HEK293 (cell line): ENCODE results near the gene SAP30L.

Experiments
- CTCF ChIA-PET: fragments of 350-600 bp; formaldehyde crosslinking; extraction: SDS; loops from one replicate; lab custom pipeline; 2021; ENCODE audit warnings: antibody characterized with exemption; lab: Yijun Ruan, JAX
- POLR2A ChIA-PET: fragments of 300-600 bp; formaldehyde crosslinking; extraction: SDS; loops from one replicate; lab custom pipeline; 2020; ENCODE audit warnings: antibody characterized with exemption, inconsistent platforms; lab: Yijun Ruan, JAX
- H3K27ac ChIP-seq: fragments of 200-500 bp; sonication (Bioruptor generic); 2 replicates; pipeline ENCODE4 v1.5.1; 2014; ENCODE audit warnings: low read depth, low read length, control low read depth, inconsistent platforms; ENCODE audit errors: extremely low read depth
- H3K36me3 ChIP-seq, 2 experiments: fragments of 200-500 bp in 1 of 2; sonication (Bioruptor generic) in 1 of 2; 1 replicate in 1 of 2; 2 replicates in 1 of 2; pipeline ENCODE4 v1.5.1; 2014 to 2017; ENCODE audit warnings: inconsistent platforms in 2 of 2, low read length in 2 of 2; ENCODE audit not compliant: control insufficient read depth in 2 of 2, insufficient read depth in 1 of 2
- H3K4me1 ChIP-seq: fragments of 200-500 bp; sonication (Bioruptor generic); 2 replicates; pipeline ENCODE4 v1.5.1; 2014; ENCODE audit warnings: mild to moderate bottlenecking, low read length, inconsistent platforms; ENCODE audit not compliant: control insufficient read depth, insufficient read depth
- H3K4me3 ChIP-seq: 2 replicates; pipeline ENCODE4 v1.5.1; 2011; ENCODE audit warnings: low read depth, mild to moderate bottlenecking, control low read depth, low read length, moderate library complexity
- H3K9me3 ChIP-seq: fragments of 200-500 bp; sonication (Bioruptor generic); 2 replicates; pipeline ENCODE4 v1.5.1; 2014; ENCODE audit warnings: low read depth, low read length, inconsistent platforms; ENCODE audit not compliant: control insufficient read depth, insufficient read depth
- GFI1B ChIP-seq: fragments of 450-650 bp; formaldehyde crosslinking; IDR thresholded peaks from 2 replicates; pipeline ENCODE4 v1.5.1; 2016; ENCODE audit warnings: missing biosample characterization, missing genetic modification characterization
- GLIS1 ChIP-seq: fragments of 450-650 bp; formaldehyde crosslinking; IDR thresholded peaks from 2 replicates; pipeline ENCODE4 v1.5.1; 2016; ENCODE audit warnings: missing biosample characterization, missing genetic modification characterization
- HOXA7 ChIP-seq: sonication (generic); formaldehyde crosslinking; IDR thresholded peaks from 2 replicates; pipeline ENCODE4 v1.8.1; 2022; ENCODE audit warnings: missing genetic modification reagents, borderline replicate concordance
- WT1 ChIP-seq: fragments of 450-650 bp; formaldehyde crosslinking; IDR thresholded peaks from 2 replicates; pipeline ENCODE4 v1.5.1; 2016; ENCODE audit warnings: missing biosample characterization, missing genetic modification characterization
- ZIC2 ChIP-seq: fragments of 450-650 bp; formaldehyde crosslinking; IDR thresholded peaks from 2 replicates; pipeline ENCODE4 v1.5.1; 2016; ENCODE audit warnings: missing biosample characterization, missing genetic modification characterization
- ZNF138 ChIP-seq: fragments of 450-650 bp; formaldehyde crosslinking; IDR thresholded peaks from 2 replicates; pipeline ENCODE4 v1.5.1; 2016; ENCODE audit warnings: missing biosample characterization, missing genetic modification characterization, borderline replicate concordance
- ZNF146 ChIP-seq: fragments of 450-650 bp; formaldehyde crosslinking; IDR thresholded peaks from 2 replicates; pipeline ENCODE4 v1.5.1; 2016; ENCODE audit warnings: missing biosample characterization, missing genetic modification characterization
- ZNF157 ChIP-seq: fragments of 450-650 bp; formaldehyde crosslinking; IDR thresholded peaks from 2 replicates; pipeline ENCODE4 v1.5.1; 2016; ENCODE audit warnings: missing biosample characterization, missing genetic modification characterization
- ZNF175 ChIP-seq: fragments of 450-650 bp; formaldehyde crosslinking; IDR thresholded peaks from 2 replicates; pipeline ENCODE4 v1.5.1; 2016; ENCODE audit warnings: missing biosample characterization, missing genetic modification characterization
- ZNF239 ChIP-seq: fragments of 450-650 bp; formaldehyde crosslinking; IDR thresholded peaks from 2 replicates; pipeline ENCODE4 v1.5.1; 2016; ENCODE audit warnings: missing biosample characterization, missing genetic modification characterization
- ZNF335 ChIP-seq: fragments of 450-650 bp; formaldehyde crosslinking; conservative IDR thresholded peaks from 2 replicates; pipeline ENCODE4 v1.5.1; 2016; ENCODE audit warnings: missing biosample characterization, missing genetic modification characterization
- ZNF404 ChIP-seq: fragments of 450-650 bp; formaldehyde crosslinking; IDR thresholded peaks from 2 replicates; pipeline ENCODE4 v1.5.1; 2017; ENCODE audit warnings: missing biosample characterization, missing genetic modification characterization
- ZNF626 ChIP-seq: fragments of 450-650 bp; sonication (Bioruptor Pico); formaldehyde crosslinking; IDR thresholded peaks from 2 replicates; pipeline ENCODE4 v1.5.1; 2018; ENCODE audit warnings: missing biosample characterization, missing genetic modification characterization, inconsistent platforms
- ZXDB ChIP-seq: fragments of 450-650 bp; formaldehyde crosslinking; IDR thresholded peaks from 2 replicates; pipeline ENCODE4 v1.5.1; 2016; ENCODE audit warnings: missing biosample characterization, missing genetic modification characterization
- TF ChIP-seq, protein P1 (sequence below): fragments of 450-650 bp; formaldehyde crosslinking; IDR thresholded peaks from 2 replicates; pipeline ENCODE4 v1.5.1; 2016; ENCODE audit warnings: missing biosample characterization, missing genetic modification characterization, borderline replicate concordance
- TF ChIP-seq, protein P2 (sequence below): fragments of 450-650 bp; formaldehyde crosslinking; IDR thresholded peaks from 2 replicates; pipeline ENCODE4 v1.5.1; 2016; ENCODE audit warnings: missing biosample characterization, missing genetic modification characterization
- TF ChIP-seq, protein P3 (sequence below): fragments of 450-650 bp; formaldehyde crosslinking; IDR thresholded peaks from 2 replicates; pipeline ENCODE4 v1.5.1; 2016; ENCODE audit warnings: missing biosample characterization, missing genetic modification characterization, borderline replicate concordance
- TF ChIP-seq, protein P4 (sequence below): fragments of 450-650 bp; formaldehyde crosslinking; IDR thresholded peaks from 2 replicates; pipeline ENCODE4 v1.5.1; 2016; ENCODE audit warnings: missing biosample characterization, missing genetic modification characterization
- TF ChIP-seq, protein P5 (sequence below): fragments of 450-650 bp; formaldehyde crosslinking; IDR thresholded peaks from 2 replicates; pipeline ENCODE4 v1.5.1; 2016; ENCODE audit warnings: missing biosample characterization, missing genetic modification characterization

The SAP30L gene

DNA sequence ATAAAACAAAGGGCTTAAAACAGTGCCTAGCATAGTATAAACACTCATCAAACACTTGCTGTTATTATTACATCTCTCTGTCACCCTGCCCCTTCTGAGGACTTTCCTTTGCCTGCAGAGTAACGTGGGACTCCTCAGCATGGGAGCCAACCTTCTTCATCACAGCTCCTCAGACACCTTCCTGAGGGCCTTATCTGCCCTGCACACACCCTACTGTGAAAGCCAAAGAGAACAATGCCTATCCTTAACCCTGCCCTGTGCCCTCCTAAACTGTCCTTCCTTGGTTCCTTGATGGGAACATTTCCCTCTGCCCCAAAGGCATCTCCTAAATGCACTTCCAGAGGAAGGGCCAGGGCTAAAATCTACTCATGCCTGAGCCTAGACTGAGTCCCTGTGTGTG is 52.8 kb downstream of the SAP30L start:
- CTCF ChIA-PET: interaction anchor here (1.5 kb wide), 1 partner anchor 22 kb away, joined by 3 read pairs; no protein-coding TSS in a partner anchor
- POLR2A ChIA-PET: no interaction called here
- Histone ChIP-seq H3K9me3 (no peaks in the 10 kb centered on the region), H3K27ac (no peak overlapping the region), H3K4me3 (no peak overlapping the region), H3K4me1 (no peaks in the 10 kb centered on the region), H3K36me3 (no peaks in the 10 kb centered on the region)
- TF ChIP-seq WT1 (tag by site-specific recombination): no peak
- TF ChIP-seq, protein P1, sequence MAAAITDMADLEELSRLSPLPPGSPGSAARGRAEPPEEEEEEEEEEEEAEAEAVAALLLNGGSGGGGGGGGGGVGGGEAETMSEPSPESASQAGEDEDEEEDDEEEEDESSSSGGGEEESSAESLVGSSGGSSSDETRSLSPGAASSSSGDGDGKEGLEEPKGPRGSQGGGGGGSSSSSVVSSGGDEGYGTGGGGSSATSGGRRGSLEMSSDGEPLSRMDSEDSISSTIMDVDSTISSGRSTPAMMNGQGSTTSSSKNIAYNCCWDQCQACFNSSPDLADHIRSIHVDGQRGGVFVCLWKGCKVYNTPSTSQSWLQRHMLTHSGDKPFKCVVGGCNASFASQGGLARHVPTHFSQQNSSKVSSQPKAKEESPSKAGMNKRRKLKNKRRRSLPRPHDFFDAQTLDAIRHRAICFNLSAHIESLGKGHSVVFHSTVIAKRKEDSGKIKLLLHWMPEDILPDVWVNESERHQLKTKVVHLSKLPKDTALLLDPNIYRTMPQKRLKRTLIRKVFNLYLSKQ (tag by site-specific recombination): no peak
- TF ChIP-seq ZNF138 (tag by site-specific recombination): no peak
- TF ChIP-seq, protein P2, sequence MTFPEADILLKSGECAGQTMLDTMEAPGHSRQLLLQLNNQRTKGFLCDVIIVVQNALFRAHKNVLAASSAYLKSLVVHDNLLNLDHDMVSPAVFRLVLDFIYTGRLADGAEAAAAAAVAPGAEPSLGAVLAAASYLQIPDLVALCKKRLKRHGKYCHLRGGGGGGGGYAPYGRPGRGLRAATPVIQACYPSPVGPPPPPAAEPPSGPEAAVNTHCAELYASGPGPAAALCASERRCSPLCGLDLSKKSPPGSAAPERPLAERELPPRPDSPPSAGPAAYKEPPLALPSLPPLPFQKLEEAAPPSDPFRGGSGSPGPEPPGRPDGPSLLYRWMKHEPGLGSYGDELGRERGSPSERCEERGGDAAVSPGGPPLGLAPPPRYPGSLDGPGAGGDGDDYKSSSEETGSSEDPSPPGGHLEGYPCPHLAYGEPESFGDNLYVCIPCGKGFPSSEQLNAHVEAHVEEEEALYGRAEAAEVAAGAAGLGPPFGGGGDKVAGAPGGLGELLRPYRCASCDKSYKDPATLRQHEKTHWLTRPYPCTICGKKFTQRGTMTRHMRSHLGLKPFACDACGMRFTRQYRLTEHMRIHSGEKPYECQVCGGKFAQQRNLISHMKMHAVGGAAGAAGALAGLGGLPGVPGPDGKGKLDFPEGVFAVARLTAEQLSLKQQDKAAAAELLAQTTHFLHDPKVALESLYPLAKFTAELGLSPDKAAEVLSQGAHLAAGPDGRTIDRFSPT (tag by site-specific recombination): no peak
- TF ChIP-seq, protein P3, sequence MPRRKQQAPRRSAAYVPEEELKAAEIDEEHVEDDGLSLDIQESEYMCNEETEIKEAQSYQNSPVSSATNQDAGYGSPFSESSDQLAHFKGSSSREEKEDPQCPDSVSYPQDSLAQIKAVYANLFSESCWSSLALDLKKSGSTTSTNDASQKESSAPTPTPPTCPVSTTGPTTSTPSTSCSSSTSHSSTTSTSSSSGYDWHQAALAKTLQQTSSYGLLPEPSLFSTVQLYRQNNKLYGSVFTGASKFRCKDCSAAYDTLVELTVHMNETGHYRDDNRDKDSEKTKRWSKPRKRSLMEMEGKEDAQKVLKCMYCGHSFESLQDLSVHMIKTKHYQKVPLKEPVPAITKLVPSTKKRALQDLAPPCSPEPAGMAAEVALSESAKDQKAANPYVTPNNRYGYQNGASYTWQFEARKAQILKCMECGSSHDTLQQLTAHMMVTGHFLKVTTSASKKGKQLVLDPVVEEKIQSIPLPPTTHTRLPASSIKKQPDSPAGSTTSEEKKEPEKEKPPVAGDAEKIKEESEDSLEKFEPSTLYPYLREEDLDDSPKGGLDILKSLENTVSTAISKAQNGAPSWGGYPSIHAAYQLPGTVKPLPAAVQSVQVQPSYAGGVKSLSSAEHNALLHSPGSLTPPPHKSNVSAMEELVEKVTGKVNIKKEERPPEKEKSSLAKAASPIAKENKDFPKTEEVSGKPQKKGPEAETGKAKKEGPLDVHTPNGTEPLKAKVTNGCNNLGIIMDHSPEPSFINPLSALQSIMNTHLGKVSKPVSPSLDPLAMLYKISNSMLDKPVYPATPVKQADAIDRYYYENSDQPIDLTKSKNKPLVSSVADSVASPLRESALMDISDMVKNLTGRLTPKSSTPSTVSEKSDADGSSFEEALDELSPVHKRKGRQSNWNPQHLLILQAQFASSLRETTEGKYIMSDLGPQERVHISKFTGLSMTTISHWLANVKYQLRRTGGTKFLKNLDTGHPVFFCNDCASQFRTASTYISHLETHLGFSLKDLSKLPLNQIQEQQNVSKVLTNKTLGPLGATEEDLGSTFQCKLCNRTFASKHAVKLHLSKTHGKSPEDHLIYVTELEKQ: no peak
- peak; percentile 65 for TF ChIP-seq ZIC2 (tag by site-specific recombination)

DNA sequence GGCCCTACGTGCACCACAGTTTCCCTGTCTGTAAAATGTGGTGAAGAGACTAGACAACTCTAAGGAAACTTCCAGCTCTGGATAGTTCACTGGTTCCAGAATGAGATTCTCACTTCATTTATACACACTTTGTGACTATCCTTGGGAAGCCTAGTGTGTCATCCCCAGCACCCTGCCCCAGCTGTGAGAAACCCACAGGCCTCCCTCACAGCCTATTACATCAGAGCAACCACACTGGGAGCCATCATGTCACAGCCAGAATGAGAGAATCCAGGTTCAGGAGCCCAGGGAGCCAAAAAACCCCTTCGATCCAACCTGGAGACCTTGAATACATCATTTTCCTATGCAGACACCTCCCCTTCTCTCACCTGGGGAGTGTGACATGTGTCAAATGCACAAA is 53.2 kb downstream of the SAP30L start:
- CTCF ChIA-PET: interaction anchor here (1.1 kb wide), 1 partner anchor 22 kb away, joined by 3 read pairs; no protein-coding TSS in a partner anchor
- POLR2A ChIA-PET: no interaction called here
- no peak overlapping the region for H3K4me3 ChIP-seq
- H3K4me1 ChIP-seq: no peaks in the 10 kb centered on the region
- no peaks in the 10 kb centered on the region for H3K9me3 ChIP-seq
- H3K27ac ChIP-seq: no peak overlapping the region
- no peak for TF ChIP-seq ZNF239 (tag by site-specific recombination)
- TF ChIP-seq, protein P2 (tag by site-specific recombination): no peak
- TF ChIP-seq ZIC2 (tag by site-specific recombination): peak; percentile 71
- peak; percentile 63 for TF ChIP-seq GLIS1 (tag by site-specific recombination)
- no peak for TF ChIP-seq GFI1B
- TF ChIP-seq, all 188 proteins: peak for 2
- no peaks in the 10 kb centered on the region for H3K36me3 ChIP-seq

DNA sequence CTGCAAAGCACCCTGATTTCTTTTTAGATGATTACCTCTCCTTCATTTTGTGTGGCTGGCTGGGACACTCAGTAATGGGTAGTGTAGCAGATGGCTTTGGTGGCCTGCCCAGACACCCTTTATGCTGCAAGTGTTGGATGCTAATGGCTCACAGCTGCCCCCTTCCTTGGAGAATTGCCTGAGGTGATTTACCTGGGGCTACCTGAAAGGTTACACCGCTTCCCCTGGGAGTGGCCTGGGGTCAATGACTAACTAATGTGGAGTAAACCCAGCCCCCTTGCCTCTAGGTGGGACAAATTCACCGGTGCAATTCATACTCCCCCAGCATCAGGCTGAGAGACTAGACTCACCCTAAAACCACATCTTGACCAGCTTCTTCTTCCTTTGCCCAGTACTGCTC is 55.8 kb downstream of the SAP30L start:
- no peaks in the 10 kb centered on the region for H3K9me3 ChIP-seq
- POLR2A ChIA-PET: no interaction called here
- no peak overlapping the region for H3K4me3 ChIP-seq
- no peak overlapping the region for H3K27ac ChIP-seq
- H3K4me1 ChIP-seq: no peaks in the 10 kb centered on the region
- H3K36me3 ChIP-seq: no peaks in the 10 kb centered on the region
- CTCF ChIA-PET: interaction anchor here (0.6 to 3.4 kb wide), 3 partner anchors 11 to 33 kb away, joined by 3 to 13 read pairs (median 4); no protein-coding TSS in a partner anchor
- no peak for TF ChIP-seq ZNF175
- TF ChIP-seq, protein P4, sequence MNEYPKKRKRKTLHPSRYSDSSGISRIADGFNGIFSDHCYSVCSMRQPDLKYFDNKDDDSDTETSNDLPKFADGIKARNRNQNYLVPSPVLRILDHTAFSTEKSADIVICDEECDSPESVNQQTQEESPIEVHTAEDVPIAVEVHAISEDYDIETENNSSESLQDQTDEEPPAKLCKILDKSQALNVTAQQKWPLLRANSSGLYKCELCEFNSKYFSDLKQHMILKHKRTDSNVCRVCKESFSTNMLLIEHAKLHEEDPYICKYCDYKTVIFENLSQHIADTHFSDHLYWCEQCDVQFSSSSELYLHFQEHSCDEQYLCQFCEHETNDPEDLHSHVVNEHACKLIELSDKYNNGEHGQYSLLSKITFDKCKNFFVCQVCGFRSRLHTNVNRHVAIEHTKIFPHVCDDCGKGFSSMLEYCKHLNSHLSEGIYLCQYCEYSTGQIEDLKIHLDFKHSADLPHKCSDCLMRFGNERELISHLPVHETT (tag by site-specific recombination): no peak
- no peak for TF ChIP-seq ZNF157 (tag by site-specific recombination)
- no peak for TF ChIP-seq ZNF146 (tag by site-specific recombination)
- TF ChIP-seq ZNF335 (tag by site-specific recombination): no peak
- TF ChIP-seq, protein P5, sequence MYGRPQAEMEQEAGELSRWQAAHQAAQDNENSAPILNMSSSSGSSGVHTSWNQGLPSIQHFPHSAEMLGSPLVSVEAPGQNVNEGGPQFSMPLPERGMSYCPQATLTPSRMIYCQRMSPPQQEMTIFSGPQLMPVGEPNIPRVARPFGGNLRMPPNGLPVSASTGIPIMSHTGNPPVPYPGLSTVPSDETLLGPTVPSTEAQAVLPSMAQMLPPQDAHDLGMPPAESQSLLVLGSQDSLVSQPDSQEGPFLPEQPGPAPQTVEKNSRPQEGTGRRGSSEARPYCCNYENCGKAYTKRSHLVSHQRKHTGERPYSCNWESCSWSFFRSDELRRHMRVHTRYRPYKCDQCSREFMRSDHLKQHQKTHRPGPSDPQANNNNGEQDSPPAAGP: no peak
- TF ChIP-seq HOXA7 (CRISPR knock-in tag): no peak
- TF ChIP-seq ZNF404 (tag by site-specific recombination): no peak
- no peak for TF ChIP-seq ZXDB
- TF ChIP-seq GLIS1 (tag by site-specific recombination): no peak
- no peak for TF ChIP-seq ZNF626 (tag by site-specific recombination)
